Measurements from ENCODE around the gene UHRF2.

DNA sequence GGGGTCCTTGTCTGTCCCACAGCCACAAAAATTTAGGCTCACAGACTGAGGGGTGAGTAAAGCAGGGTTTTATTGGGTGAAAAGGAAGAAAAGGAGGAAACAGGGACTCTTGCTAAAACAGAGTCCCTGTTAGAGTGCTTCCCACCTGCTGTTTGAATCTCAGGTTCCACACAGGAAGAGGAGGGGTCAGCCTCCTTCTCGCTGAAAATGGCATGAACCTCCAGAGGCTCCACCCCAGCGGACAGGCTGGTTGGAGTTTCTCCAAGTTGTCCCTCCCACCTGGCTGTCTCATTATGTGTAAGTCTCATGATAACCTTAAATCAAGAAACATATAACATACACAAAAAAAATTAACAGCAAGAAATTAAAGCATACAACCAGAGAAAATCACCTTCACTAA is 28.3 kb upstream of the UHRF2 start:
- TF ChIP-seq, protein P1, sequence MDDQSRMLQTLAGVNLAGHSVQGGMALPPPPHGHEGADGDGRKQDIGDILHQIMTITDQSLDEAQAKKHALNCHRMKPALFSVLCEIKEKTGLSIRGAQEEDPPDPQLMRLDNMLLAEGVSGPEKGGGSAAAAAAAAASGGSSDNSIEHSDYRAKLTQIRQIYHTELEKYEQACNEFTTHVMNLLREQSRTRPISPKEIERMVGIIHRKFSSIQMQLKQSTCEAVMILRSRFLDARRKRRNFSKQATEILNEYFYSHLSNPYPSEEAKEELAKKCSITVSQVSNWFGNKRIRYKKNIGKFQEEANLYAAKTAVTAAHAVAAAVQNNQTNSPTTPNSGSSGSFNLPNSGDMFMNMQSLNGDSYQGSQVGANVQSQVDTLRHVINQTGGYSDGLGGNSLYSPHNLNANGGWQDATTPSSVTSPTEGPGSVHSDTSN (IDR thresholded peaks at IDR 0.05) = no peak
- no peak for TF ChIP-seq TAF1 (IDR thresholded peaks at IDR 0.05; ENCODE audit: borderline replicate concordance, low read depth, low read length)

All from SK-N-SH (cell line).